GDM1 (cell line): ENCODE data around the gene MDFI.

Experiments
- DNase-seq: peaks from one replicate; lab custom pipeline; 2025; lab: John Stamatoyannopoulos, UW

Gene MDFI

DNA sequence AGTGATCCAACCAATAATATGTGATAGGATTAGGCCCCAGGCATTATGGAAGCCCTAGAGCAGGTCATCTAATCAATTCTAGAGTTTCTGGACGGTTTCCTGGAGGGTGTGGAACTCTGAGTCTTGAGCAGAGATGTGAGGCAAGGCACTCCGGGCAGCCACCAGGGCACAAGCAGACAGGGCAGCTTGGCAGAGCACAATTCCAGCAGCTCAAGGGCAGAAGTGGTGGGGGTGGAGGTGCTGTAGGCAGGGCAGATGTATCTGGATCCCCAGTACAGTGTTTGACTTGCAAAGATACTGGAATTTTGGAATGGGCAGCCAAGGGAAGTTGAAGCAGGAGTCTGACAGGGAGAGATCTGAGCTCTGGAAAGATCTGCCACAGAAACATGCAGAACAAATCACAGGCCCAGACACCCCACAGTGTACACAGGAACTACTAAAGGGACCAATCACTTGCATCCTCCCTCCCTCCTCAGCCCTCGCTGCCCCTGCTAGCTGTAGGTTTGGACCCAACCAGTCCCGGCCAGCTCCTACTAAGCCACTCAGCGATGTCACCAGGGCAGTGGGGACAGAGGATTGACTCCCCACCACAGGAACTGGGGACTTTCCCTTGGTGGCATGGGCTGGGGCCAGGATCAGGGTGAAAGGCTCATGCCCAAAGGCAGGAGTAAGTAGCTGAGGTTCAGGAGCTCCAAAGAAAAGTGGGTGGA lies 50.1 kb downstream of the MDFI start:
- DNase-seq, result no peak

GRCh38 chr6:41689171-41690008 lies 51.1 kb downstream of the MDFI start:
- no peak for DNase-seq

DNA sequence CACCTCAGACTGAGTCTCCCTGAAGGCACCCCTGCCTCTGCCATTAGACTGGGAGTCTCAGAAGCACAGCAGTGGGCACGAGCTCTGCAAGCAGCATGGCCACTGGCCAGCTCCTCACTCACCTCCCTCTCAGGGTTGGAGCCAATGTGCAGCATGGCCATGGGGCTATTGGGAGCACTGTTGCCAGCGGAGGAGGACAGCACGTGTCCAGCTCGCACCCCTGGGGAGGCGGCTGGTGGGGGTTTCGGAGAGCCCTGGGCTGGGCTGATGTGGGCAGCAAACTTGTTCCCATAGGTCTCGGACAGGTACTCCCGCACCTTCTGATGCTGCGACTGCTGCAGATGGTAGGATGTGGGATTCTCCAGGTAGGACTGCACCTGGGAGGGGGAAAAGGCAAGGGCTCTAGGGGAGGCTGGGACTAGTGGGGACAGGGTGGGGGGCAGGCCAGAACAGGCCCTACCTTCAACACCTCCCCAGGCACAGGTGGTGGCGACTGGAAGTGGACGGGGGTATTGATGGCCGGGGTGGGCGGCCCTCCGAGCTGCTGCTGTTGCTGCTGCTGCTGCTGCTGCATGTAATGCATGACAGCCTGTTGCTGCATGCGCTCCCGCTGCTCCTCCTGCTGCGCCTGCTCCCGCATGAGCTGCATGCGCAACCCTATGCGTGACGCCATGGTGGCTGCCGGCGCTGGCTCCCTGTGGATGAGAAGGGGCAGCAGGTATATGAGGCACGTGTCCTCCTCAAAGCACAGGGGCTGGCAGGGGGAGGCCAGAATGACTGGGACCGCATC lies 52.5 kb downstream of the MDFI start:
- DNase-seq, result no peak

DNA sequence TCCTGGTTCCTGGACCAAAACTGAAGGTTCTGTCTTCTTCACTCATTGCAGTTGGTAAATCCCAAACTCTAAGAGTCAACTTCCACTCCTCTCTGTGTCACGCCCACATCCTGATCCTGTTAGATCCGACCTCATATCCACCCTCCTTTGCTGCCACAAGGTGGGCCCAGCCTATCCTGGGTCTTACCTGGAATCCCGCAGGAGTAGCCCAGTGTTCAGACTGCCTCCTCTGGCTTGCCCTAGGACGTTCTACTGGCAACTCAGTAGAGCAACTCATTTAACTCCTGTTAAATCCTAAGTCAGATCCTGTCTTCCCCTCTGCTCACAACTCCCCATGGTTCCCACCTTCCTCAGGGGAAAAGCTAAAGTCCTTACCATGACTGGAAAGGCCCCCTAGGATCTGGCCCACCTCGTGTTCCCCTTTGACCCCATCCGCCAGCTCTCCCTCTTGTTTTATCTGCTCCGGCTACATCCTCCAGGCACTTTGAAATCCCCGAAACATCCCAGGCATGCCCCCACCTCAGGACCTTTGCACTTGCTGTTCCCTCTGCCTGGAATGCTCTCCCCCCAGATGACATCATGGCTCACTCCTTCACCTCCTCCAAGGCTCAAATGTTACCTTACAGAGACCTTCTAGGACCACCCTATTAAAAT lies 53.3 kb downstream of the MDFI start:
- no peak for DNase-seq

GRCh38 chr6:41692080-41692675 lies 53.9 kb downstream of the MDFI start:
- DNase-seq, result no peak

GRCh38 chr6:41692730-41693129 lies 54.5 kb downstream of the MDFI start:
- no peak for DNase-seq

DNA sequence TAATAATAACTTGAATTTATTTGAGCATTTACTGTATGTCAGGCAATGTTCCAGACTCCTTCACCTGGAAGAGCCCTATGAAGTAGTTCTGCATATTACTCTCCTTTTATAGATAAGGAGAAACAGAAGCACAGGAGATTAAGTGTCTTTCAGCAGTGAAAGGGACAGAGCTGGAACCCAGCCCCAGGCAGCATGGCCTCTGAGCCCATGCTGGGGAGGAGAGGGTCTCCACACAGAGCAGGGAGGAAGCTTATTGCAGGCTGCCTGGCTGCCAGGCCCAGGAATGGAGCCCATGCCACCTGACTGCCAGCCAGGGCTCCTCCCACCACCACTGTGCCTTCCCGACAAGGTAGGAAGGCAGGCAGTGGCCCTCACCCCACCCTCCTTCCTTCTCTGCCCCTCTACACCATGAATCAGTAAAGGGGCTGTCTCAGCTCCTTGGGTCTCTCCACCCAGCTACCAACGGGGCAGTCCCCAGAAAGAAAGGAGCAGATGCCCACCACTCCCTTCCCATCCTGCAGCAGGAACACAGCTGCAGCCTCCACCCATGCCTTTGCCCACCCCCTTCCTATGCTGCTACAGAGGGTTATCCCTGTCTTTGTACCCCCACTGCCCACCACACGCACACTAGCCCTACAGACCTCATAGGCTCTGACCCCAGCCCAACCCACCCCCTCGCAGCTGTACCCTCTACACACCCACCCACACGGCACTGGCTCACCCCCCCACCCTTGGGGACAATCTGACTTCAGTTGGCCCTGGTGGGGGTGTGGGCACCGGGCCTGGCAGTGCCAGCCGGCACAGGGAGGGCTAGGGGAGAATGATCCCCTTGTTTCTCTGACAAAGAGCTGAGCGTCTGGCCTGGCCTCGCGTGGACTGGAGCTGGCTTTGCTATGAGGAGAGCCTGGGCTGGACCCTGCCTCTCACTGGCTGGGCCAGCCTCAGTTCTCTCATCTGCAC lies 55.3 kb downstream of the MDFI start:
- no peak for DNase-seq

GRCh38 chr6:41694815-41695526 lies 56.7 kb downstream of the MDFI start:
- DNase-seq, result no peak

GRCh38 chr6:41695825-41696224 lies 57.6 kb downstream of the MDFI start:
- no peak for DNase-seq

GRCh38 chr6:41696788-41697187 lies 58.5 kb downstream of the MDFI start:
- no peak for DNase-seq

GRCh38 chr6:41697861-41698781 lies 59.9 kb downstream of the MDFI start:
- no peak for DNase-seq

DNA sequence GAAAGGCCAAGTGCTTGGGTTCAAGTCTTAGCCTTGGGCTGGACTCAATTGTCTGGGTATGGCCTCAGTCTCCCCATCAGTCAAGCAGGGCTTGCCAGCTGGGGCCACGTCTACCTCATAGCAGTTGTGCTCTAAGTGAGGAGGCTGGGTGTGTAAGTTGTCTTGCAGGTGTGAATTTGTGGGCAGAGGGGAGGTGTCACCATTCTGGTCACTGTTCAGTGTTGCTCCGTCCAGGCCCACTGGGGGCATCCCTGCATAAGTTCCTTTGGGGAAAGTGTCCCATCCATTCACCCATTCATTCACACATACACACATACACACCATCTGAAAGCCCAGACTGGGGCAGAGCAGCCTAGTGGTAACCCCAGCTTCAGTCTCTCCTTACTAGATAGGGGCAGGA lies 60.8 kb downstream of the MDFI start:
- DNase-seq, result no peak

DNA sequence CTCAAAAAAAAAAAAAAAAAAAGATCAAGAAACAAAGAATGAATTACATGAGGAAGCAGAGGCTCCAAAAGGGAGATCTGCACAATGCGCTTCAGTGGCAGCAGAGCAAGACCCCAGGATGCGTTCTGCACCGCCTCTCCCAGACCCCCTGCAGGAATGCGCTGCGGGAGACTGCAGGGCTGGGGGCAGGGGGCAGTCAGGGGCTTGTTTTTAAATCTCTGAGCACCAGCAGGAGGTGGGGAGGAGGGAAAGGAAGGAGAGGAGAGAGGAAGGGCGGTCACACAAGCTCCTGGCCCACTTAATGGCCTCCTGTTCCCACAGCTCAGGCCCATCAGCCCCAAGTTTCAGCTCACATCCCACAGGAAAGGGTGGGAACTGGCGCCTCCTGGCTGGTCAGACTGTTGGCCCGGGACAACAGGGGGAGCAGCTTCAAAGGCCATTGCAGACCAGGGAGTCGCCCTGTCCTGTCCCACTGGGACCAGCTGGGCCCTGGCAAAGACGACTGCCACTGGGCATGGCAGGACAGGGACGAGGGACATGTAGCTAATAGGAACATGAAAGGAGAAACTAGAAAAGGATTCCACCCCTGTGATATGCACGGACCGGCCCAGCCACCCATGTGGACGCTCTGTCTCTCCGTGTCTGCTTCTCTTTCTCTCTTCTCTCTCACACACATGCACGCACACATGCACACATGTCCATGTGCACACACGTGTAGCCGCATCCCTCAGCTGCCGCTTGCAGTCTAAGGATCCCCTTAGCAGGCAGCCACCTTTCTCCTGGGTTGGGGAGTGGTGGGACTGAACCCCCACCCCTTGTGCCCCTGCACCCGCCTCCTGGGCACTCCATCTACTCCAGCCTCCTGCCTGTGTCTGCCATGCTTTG lies 62.4 kb downstream of the MDFI start:
- DNase-seq, result no peak

GRCh38 chr6:41702089-41702745 lies 63.9 kb downstream of the MDFI start:
- DNase-seq, result no peak

DNA sequence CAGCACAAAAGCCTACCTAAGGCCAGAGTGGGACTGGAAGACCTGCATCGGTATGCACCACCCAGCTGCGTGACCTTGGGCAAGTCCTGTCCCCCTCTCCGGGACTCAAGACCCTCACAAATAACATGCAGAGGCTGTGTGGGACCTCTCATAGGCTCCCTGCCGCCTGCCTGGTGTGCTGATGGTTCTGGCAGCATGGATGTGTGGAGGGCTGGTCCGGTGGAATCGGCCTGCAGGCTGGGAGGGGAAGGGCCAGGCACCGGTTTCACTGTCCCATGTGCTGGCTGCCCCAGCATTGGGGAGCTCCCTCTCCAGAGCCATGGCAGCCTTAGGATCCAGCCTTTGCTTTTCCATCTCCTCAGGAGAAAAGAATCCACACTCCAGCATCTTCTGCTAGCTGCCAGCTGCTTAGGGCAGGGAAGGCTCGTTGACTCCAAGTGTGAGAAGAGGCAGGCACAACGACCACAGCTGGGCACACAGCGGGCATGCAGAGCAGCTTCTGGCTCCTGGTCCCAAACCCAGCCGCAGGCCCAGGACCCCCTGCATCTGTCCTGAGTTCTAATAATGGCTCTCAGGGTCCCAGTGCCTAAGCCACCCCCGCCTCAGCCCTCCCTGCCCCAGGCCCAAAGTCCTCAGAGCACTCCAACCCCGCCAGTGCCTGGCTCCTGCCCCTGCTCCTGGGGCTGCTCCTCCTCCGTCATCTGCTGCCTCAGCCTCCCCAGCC lies 64.7 kb downstream of the MDFI start:
- no peak for DNase-seq
